HG02852 (cell line): ENCODE data around the gene PYDC1.
"Not testable (repeated sequence)": the region's sequence is repeated elsewhere in the genome, so short reads cannot be mapped to it uniquely, and the experiment has no call there.

ENCODE experiments used
- ATAC-seq: cut with Tn5 transposase; IDR thresholded peaks from one replicate; pipeline ENCODE4 v1.9.1; 2021; ENCODE audit warnings: mild to moderate bottlenecking, moderate library complexity; ENCODE audit not compliant: unreplicated experiment

The PYDC1 gene

DNA sequence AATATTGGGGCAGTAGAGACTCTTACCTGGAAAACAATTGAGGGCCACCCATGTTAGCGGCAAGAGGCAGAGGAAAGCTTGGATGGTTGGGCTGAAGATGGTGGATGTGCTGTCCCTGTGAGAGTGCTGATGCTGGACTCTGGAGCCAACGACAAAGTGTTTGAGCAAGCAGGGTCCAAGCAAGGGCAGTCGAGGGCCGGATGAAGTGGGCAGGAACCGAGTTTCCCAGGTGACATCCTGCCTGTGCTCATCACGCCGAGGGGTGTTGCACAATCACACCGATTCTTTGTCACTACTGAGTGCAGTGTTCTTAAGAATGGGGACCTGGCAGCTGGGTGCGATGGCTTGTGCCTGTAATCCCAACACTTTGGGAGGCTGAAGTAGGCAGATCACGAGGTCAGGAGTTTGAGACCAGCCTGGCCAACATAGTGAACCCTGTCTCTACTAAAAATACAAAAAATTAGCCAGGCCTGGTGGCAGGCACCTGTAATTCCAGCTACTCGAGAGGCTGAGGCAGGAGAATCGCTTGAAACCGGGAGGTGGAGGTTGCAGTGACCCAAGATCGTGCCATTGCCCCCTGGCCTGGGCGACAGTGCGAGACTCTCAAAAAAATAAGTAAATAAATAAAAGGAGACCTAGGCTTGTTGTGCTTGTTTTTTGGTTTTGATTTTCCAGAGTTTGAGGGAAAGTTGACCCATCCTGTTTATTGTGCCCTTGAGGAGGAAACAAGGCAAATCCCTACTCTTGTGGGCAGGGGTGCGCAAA is 20.4 kb downstream of the PYDC1 start:
- ATAC-seq: no peak

DNA sequence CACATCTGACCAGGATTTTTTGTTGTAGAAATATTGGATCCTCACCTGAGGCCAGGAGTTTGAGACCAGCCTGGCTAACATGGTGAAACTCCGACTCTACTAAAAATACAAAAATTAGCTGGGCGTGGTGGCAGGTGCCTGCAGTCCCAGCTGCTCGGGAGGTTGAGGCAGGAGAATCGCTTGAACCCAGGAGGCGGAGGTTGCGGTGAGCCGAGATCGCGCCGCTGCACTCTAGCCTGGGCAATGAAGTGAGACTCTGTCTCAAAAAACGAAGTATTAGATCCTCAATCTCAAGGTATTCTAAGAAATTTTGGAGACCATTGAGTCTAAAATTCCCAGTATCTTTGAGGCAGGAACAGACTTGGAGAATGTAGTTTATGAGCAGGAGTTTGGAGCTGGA is 21.1 kb downstream of the PYDC1 start:
- not testable (repeated sequence) for ATAC-seq

DNA sequence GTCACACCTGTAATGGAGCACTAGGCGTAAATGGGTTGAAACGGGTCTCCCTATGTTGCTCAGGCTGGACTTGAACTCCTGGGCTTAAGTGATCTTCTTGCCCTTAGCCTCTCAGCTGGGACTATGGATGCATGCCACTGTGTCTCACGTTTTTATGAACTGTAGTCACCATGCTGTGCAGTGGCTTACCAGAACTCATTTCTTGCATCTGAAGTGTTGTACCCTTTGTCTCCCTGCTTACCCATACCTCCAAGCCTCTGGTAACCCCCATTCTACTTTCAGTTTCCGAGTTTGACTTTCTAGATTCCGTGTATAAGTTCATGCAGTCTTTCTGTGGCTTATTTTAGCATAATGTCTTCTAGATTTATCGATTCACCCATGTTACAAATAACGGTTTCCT is 22.0 kb downstream of the PYDC1 start:
- no peak for ATAC-seq

DNA sequence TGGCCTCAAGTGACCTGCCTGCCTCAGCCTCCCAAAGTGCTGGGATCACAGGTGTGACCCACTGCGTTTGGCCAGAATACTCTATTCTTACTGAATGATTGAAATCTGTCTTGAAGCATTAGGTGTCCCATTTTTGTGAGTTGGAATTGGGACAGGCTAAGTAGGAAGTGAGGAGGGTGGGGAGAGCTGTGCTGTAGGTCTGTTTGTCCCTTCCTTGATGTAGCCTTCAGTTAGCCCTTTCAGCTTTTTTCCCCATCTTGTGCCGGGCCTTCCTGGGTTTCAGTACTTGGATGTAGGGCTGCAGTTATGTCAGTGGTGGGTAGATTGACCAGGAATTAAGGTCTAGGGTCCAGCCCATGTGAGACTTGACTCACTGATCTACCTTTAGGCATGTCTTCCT is 23.1 kb downstream of the PYDC1 start:
- no peak for ATAC-seq

DNA sequence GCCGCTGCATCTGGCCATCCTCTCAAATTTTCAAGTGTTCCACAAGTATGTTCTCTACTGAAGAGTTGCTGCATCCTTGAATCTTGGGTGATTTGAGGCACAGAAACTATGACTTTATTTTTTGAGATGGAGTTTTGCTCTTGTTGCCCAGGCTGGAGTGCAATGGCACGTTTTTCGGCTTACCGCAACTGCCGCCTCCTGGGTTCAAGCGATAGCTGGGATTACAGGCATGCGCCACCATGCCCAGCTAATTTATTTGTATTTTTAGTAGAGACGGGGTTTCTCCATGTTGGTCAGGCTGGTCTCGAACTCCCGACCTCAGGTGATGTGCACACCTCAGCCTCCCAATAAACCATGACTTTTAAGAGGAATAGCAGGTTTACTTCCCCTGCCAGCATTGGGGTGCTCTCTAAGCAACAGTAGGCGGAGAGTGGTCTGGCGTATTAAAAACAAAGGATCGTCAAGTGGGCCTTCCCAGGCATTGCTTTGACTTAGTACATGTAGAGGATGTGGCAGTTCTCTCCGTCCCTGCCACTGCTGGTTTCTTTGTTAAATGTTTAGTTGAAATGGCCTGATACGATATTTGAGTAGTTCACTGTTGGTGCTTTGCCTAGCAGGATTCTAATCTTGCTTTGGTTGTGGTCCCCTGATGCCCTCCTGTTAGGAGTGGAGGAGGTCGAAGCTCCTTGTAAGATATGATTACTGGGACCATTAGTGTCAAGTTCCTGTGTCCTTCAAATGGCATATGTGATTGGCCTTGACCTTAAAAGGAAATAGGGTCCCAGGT is 23.9 kb downstream of the PYDC1 start:
- no peak for ATAC-seq

DNA sequence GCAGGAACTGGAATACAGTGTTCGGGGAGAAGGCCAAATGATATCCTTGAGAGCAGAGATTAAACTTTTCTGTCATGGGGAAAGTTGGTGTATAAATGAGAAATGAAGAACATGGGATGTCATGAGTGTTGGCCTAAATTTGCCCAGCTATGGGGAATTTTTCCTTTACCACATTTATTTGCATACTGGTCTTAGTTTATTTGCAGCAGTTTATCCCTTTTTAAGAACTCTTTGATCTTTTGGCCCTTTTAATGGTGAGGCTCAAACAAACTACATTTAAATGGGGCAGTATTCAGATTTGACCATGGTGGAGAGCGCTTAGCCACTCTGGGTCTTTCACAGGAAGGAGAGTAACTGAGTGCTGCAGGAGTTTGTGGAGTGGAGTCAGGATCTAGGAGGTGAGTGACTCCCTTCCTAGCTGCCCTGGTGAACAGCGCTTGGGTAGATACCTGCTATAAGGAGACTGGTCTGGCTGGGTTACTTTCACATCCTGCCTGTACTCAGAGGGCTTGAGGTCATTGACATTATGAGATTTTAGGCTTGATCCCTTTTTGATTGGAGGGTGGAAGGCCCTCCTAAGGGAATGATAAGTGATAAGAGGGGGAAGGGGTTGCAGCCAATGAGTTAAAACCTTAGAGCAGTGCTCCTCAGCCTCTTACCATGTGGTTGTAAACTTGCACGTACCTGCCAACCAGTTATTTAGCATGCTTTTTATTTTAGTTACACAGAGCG is 25.1 kb downstream of the PYDC1 start:
- no peak for ATAC-seq

DNA sequence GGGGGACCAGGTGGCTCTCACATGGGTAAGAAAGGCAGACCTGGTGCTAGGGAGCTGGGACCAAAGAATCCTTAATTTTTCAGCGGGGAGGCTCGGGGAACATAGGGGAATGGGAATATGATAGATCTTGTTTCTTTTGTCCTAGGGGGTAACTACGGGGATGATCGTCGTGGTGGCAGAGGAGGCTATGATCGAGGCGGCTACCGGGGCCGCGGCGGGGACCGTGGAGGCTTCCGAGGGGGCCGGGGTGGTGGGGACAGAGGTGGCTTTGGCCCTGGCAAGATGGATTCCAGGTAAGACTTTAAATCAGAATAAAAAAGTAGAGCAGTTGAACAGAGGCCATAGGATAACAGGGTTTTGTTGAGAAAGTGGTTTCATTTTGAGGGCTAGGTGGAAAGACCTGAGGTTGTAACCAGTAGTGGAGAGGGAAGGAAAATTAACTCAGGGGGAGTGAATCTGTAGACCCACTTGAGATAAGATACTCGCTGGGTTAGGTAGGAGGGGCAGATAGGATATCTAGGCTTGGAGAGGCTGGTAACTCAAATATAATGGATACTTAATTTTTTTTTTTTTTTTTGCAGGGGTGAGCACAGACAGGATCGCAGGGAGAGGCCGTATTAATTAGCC is 26.0 kb downstream of the PYDC1 start:
- ATAC-seq: no peak

DNA sequence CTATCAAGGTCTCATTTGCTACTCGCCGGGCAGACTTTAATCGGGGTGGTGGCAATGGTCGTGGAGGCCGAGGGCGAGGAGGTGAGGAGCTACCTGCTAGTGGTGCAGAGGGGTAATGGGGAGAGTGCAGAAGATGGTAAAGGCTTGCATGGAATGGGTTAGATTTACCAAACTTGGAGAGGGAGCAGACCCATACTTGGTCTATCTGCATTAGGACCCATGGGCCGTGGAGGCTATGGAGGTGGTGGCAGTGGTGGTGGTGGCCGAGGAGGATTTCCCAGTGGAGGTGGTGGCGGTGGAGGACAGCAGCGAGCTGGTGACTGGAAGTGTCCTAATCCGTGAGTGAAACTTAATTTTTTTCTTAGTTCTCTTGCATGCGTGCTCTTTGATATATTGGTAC is 26.9 kb downstream of the PYDC1 start:
- no peak for ATAC-seq

DNA sequence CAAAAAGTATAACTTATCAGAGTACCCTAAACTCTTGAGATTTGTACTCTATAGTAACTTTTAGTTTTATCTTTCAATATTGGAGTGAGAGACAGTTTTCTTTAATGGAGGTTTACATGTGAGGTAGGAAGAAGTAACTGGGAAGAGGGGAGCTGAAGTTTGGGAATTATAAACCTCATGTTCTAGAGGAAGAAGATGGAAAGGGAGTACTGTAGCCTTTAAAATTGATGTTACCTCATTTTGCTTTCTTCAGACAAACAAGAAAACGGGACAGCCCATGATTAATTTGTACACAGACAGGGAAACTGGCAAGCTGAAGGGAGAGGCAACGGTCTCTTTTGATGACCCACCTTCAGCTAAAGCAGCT is 27.5 kb downstream of the PYDC1 start:
- no peak for ATAC-seq

DNA sequence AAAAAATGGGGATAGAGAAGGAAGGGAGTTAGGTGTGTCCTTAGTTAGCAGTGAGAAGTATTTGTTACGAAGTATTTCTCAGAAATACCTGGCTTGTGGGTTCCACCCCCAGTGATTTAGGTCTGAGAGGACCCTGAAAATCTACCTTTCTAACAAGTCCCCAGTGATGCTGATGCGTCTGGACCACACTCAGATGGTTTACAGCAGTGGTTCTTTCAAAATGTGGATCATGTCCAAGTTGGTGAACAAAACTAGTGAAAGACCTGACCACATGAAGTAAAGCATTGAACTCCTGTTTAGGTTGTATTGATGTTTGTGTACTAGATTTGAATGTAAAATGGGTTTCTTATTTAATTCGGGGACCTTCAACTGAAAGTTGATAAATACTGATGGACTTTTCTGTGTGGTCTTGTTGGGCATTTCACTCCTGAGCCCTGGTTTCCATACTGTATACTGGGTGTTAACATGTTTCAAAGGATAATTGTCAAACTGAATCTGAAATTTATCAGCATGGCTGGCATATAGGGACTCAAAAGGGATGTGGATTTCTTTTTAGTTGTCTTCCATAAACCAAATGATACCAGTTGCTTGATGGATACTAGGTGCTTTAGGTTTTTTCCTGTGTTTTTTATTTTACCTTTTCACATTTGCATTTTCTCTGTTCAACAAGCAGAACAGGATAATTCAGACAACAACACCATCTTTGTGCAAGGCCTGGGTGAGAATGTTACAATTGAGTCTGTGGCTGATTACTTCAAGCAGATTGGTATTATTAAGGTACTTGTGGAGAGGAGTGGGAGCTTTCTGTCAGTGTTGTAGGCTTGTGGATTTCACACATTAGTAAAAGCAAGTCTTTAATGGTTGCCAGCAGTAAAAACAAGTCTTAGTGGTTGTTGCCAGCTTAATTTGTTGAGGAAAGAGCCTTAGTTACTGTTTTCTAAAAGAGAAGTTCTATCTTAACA is 28.2 kb downstream of the PYDC1 start:
- no peak for ATAC-seq

DNA sequence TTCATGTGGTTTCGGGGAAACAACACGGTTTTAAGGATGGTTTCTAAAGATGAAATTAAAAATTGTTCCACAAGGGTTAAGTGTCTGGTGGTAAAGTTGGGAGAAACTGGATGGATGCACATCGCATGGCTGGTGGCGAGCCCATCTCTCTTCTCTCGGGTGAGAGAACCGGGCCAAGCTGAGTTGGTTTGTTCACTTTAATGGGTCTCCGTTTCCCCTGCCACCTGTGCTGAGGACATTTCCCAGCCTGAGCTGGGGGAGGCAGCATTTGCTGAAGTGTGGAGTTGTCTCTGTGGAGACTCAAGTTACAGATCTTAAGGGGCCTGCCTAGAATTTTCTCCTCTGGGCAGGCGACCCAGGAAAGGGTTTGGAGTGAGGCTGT is 29.1 kb downstream of the PYDC1 start:
- ATAC-seq: no peak

DNA sequence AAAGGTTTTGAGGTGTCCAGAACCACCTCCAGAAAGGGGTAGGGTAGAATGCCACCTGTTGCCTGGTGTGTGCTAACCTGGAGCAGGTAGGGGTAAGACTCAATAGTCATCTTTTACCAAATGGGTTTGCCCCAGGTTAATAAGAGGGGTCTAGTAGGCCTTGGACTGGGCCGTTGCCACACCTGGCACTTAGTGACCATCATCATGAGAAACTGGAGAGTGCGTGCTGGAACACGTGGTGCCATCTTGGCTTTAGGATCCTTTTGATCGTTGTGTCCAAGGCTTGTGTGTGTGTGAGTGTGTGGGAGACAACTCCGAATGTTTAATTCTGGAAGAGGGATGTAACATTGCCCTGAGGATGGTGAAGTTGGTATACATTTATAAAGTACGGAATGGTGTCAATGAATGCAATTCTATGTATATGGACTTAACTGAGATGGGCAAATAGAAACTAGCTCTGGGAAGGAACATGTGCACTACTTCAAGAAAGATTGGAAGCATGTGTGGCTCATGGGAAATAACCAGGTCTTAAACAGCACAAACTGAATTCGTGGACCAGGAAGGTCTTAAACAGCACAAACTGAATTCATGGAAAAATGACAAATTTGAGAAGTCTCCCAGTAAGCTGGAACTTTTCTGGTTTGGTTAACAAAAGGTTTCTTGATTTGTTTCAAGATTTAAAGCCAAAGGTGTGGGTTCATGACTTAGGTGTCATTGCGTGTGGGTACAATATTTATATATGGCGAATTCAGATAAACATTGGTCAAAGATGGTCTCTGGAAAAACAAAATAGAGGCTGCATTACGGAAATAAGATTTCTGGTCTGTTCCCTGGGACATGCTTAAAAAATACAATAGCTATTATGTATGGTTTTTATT is 29.8 kb downstream of the PYDC1 start:
- no peak for ATAC-seq

DNA sequence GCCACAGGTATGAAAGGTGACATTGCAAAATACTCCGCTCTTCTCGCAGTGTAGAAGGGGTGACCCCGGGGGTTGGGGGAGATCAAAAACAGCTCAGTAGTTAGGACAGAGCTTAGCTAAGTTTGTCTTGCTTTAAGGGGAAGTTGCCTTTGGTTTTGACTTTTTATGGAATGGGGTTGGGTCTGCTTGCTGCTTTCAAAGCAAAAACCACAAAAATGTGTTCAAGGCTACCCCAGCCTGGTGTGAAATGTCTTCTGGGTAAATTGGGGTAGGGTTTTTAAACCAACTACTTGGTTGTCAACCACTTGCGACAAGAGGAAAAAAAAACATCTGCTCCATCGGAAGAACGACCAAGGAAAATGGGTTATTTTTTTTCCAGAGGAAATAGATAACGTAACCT is 30.8 kb downstream of the PYDC1 start:
- ATAC-seq: no peak

DNA sequence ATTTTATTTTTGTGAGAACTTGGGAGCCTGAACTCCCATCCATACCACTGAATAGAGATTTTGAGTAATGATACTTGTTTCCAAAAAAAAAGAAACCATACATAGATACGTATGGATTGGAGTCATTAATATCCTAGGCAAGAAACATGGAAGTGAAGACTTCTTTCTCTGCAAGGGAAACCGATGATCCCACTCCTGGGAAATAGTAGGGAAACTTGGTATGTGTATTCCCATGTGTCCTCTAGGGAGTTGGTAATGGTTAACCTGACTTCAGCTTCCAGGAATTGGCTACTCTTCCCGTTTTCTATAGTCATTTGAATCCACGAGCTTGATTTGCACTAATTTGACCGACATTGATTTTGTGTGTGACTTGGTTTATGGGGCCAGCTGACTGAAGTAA is 31.6 kb downstream of the PYDC1 start:
- ATAC-seq: no peak

DNA sequence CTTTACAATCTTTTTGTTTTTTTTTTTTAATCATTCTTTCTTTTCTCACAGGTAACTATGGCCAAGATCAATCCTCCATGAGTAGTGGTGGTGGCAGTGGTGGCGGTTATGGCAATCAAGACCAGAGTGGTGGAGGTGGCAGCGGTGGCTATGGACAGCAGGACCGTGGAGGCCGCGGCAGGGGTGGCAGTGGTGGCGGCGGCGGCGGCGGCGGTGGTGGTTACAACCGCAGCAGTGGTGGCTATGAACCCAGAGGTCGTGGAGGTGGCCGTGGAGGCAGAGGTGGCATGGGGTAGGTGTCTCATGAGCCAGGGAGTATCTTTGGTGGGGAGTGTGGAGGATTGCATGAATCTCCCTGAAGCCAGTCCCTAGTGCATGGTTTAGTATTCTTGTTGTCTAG is 32.0 kb downstream of the PYDC1 start:
- no peak for ATAC-seq

DNA sequence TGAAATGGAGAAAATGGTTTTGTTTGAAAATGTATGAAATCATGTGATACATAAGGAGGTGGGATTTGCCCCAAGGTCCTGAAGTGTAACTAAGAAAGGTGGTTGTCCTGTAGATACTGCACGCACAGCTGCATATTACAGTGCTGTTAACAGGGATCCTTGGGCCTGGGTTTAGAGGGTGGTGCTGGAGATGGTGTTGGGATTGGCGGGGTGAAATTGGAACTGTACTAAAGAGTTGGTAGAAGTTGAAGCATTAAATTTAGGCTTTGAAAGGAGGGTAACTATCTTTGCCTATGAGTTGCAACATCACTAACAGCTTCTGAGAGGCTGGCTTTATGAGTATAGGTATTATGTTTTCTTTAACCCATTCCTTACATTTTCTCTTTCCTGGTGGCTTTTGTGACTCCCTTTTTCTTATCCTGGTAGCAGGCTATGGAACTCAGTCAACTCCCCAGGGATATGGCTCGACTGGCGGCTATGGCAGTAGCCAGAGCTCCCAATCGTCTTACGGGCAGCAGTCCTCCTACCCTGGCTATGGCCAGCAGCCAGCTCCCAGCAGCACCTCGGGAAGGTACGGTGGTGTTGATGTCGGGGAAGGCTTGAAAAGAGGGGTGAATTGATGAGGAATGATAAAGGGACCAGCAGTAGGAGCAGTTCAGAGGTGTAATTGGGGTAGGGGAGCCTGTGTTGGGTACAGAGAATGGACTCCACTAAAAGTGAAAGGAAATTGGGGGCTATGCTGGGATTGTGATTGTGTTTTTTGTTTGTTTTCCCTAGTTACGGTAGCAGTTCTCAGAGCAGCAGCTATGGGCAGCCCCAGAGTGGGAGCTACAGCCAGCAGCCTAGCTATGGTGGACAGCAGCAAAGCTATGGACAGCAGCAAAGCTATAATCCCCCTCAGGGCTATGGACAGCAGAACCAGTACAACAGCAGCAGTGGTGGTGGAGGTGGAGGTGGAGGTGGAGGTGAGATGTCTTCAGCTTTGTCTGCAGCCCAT is 33.2 kb downstream of the PYDC1 start:
- no peak for ATAC-seq

DNA sequence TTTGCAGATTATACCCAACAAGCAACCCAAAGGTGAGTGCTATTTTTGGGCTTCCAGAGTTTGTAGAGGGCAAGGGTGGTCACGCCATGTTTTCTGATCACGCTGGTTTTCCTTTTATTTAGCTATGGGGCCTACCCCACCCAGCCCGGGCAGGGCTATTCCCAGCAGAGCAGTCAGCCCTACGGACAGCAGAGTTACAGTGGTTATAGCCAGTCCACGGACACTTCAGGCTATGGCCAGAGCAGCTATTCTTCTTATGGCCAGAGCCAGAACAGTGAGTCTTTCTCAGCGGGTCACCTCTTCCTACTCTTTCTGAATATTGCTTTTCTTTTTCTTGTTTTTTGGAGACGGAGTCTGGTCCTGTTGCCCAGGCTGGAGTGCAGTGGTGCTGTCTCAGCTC is 34.5 kb downstream of the PYDC1 start:
- ATAC-seq: no peak
